PC-9 (cell line): Measurements from ENCODE around the gene KCNIP2. TPM values are rescaled to one million over a fixed set of nuclear protein-coding genes. Genes with fewer than 3 reads are reported as not detected.

ENCODE experiments used
- BruUV-seq: library from RNA; stranded (reverse); fragments of 400-500 nt; replicated peaks from 2 replicates; lab custom pipeline; 2021; lab: Mats Ljungman, UMichigan
- CTCF ChIA-PET: fragments of 300-600 bp; sonication (Branson Sonifier 250); formaldehyde crosslinking; loops from one replicate; lab custom pipeline; 2022; ENCODE audit warnings: antibody characterized with exemption; lab: Charles Lee
- POLR2A ChIA-PET: fragments of 300-600 bp; sonication (Branson Sonifier 250); formaldehyde crosslinking; loops from one replicate; lab custom pipeline; 2022; ENCODE audit warnings: antibody characterized with exemption; ENCODE audit not compliant: unreplicated experiment; lab: Charles Lee
- DNase-seq, 2 experiments: peaks; one replicate each; pipeline versions ENCODE4 v3.0.0 to v3.0.0-alpha.2; 2015 to 2022; ENCODE audit warnings: mixed read lengths in 1 of 2
- H2AFZ ChIP-seq: fragments of 200-600 bp; sonication (generic); 2 replicates; pipeline ENCODE4 v1.8.1; 2017; ENCODE audit warnings: antibody characterized with exemption
- H3F3A ChIP-seq: fragments of 200-600 bp; sonication (generic); 2 replicates; pipeline ENCODE4 v1.8.1; 2017; ENCODE audit warnings: antibody characterized with exemption, mild to moderate bottlenecking, low read depth; ENCODE audit not compliant: insufficient read depth
- H3K27ac ChIP-seq: fragments of 200-600 bp; sonication (generic); 2 replicates; pipeline ENCODE4 v1.6.1; 2016; ENCODE audit warnings: mixed run types
- H3K27me3 ChIP-seq: fragments of 200-600 bp; sonication (generic); 2 replicates; pipeline ENCODE4 v1.6.1; 2016; ENCODE audit warnings: low read depth, mixed run types; ENCODE audit not compliant: insufficient read depth
- H3K36me3 ChIP-seq: fragments of 200-600 bp; sonication (generic); 2 replicates; pipeline ENCODE4 v1.6.1; 2016; ENCODE audit warnings: low read depth, mixed run types
- H3K4me1 ChIP-seq: fragments of 200-600 bp; sonication (generic); replicated peaks from 2 replicates; pipeline ENCODE4 v1.6.1; 2016; ENCODE audit warnings: mixed run types; ENCODE audit not compliant: insufficient read depth
- H3K4me2 ChIP-seq: fragments of 200-600 bp; sonication (generic); 2 replicates; pipeline ENCODE4 v1.6.1; 2017; ENCODE audit warnings: mixed run types
- H3K4me3 ChIP-seq: fragments of 200-600 bp; sonication (generic); 2 replicates; pipeline ENCODE4 v1.6.1; 2016; ENCODE audit warnings: mixed run types
- H3K79me2 ChIP-seq: fragments of 200-600 bp; sonication (generic); 2 replicates; pipeline ENCODE4 v1.6.1; 2017; ENCODE audit warnings: low read depth, mixed run types
- H3K9me2 ChIP-seq: fragments of 200-600 bp; sonication (generic); 2 replicates; pipeline ENCODE4 v1.8.1; 2017; ENCODE audit warnings: mild to moderate bottlenecking; ENCODE audit not compliant: insufficient read depth
- H3K9me3 ChIP-seq: fragments of 200-600 bp; sonication (generic); 2 replicates; pipeline ENCODE4 v1.8.1; 2016; ENCODE audit warnings: low read depth; ENCODE audit not compliant: insufficient read depth
- H4K20me1 ChIP-seq: fragments of 200-600 bp; sonication (generic); 2 replicates; pipeline ENCODE4 v1.8.1; 2017; ENCODE audit not compliant: insufficient read depth
- CTCF ChIP-seq: fragments of 200-600 bp; sonication (generic); conservative IDR thresholded peaks from 2 replicates; pipeline ENCODE4 v1.6.1; 2017; ENCODE audit warnings: mixed run types, antibody characterized with exemption, mild to moderate bottlenecking, moderate library complexity
- EZH2 ChIP-seq: fragments of 200-600 bp; sonication (generic); IDR thresholded peaks from 2 replicates; pipeline ENCODE4 v1.8.0; 2017; ENCODE audit warnings: antibody characterized with exemption, low read depth
- intact Hi-C: fragments of 100-400 bp; cut with micrococcal nuclease; formaldehyde crosslinking; loops from one replicate; pipeline ENCODE4 v1.10.0; 2022; ENCODE audit not compliant: unreplicated experiment
- total RNA-seq: library from RNA; stranded (reverse); gene quantifications from 2 replicates; pipeline ENCODE4 v1.2.3, GENCODE V29; 2021

Gene KCNIP2
- total RNA-seq, 1 experiment from 2014 or later: 4.0 TPM

- POLR2A ChIA-PET: interaction anchor here (0.5 kb wide), 1 partner anchor 21 kb away, joined by 5 read pairs; the partner anchor contains the start of gene OGA
- H3K79me2 ChIP-seq: no peaks in the 10 kb centered on the region
- H3K27ac ChIP-seq: no peak overlapping the region
- intact Hi-C loops: no loop called here
- H3K4me3 ChIP-seq: no peak overlapping the region
- no peak overlapping the region for H3K4me2 ChIP-seq
- no peak overlapping the region for H2AFZ ChIP-seq
- DNase-seq: no peak
- no peaks in the 10 kb centered on the region for H3K27me3 ChIP-seq
- H3F3A ChIP-seq: no peaks in the 10 kb centered on the region
- H3K4me1 ChIP-seq: no peaks in the 10 kb centered on the region
- H3K9me2 ChIP-seq: no peaks in the 10 kb centered on the region
- no TSS peak for BruUV-seq
- no peak for TF ChIP-seq EZH2
- H3K9me3 ChIP-seq: no peaks in the 10 kb centered on the region
- no peaks in the 10 kb centered on the region for H3K36me3 ChIP-seq
- no peaks in the 10 kb centered on the region for H4K20me1 ChIP-seq
- CTCF ChIA-PET: interaction anchor here (0.6 to 3.0 kb wide), 6 partner anchors 12 to 1388 kb away, joined by 3 to 19 read pairs (median 4); no protein-coding TSS in a partner anchor
Observed at GRCh38 chr10:101839002-101839401, 4.6 kb downstream of the KCNIP2 start.

- Histone ChIP-seq H3K9me3 (no peaks in the 10 kb centered on the region), H3K4me3 (no peak overlapping the region), H2AFZ (no peak overlapping the region), H3K9me2 (no peaks in the 10 kb centered on the region), H3K36me3 (no peaks in the 10 kb centered on the region), H4K20me1 (no peaks in the 10 kb centered on the region), H3F3A (no peaks in the 10 kb centered on the region), H3K27ac (no peak overlapping the region), H3K4me2 (no peak overlapping the region), H3K4me1 (no peaks in the 10 kb centered on the region), H3K79me2 (no peaks in the 10 kb centered on the region), H3K27me3 (no peaks in the 10 kb centered on the region)
- intact Hi-C loops: no loop called here
- BruUV-seq: no TSS peak
- ChIA-PET POLR2A (no interaction called here), CTCF (interaction anchor here (0.6 kb wide), 1 partner anchor 1389 kb away, joined by 4 read pairs; no protein-coding TSS in a partner anchor)
- no peak for DNase-seq
- no peak for TF ChIP-seq CTCF
- TF ChIP-seq EZH2: no peak
Observed at GRCh38 chr10:101838416-101838970, 5.1 kb downstream of the KCNIP2 start.

- Histone ChIP-seq H3K79me2 (no peaks in the 10 kb centered on the region), H3K9me2 (no peaks in the 10 kb centered on the region), H3K27ac (no peak overlapping the region), H4K20me1 (no peaks in the 10 kb centered on the region), H3K36me3 (no peaks in the 10 kb centered on the region), H3F3A (no peaks in the 10 kb centered on the region), H3K4me1 (no peaks in the 10 kb centered on the region), H3K4me3 (no peak overlapping the region), H3K27me3 (no peaks in the 10 kb centered on the region), H3K9me3 (no peaks in the 10 kb centered on the region), H3K4me2 (no peak overlapping the region), H2AFZ (no peak overlapping the region)
- TF ChIP-seq CTCF: no peak
- TF ChIP-seq EZH2: no peak
- no TSS peak for BruUV-seq
- intact Hi-C loops: no loop called here
- CTCF ChIA-PET: interaction anchor here (0.6 kb wide), 1 partner anchor 676 kb away, joined by 3 read pairs; no protein-coding TSS in a partner anchor
- no peak for DNase-seq
- POLR2A ChIA-PET: no interaction called here
Observed at GRCh38 chr10:101837748-101838147, 5.9 kb downstream of the KCNIP2 start.
